CD4-positive, CD25-positive, alpha-beta regulatory T cell (primary cell): ENCODE data around the gene RAB43. TPM values are rescaled to one million over a fixed set of nuclear protein-coding genes. Genes with fewer than 3 reads are reported as not detected.

Source experiments
- ATAC-seq, 2 donors: fragments of 150-1000 bp; cut with Tn5 transposase; one replicate each; pipeline ENCODE4 v1.10.0; 2021; ENCODE audit warnings: low read depth in 2 of 2, moderate number of reproducible peaks in 2 of 2, moderate library complexity in 1 of 2
- DNase-seq, 3 donors: peaks; one replicate each; pipeline versions ENCODE4 v3.0.0 to v3.0.0-alpha.2; 2012 to 2022; ENCODE audit warnings: mixed read lengths in 1 of 3
- H3K27ac ChIP-seq: one replicate; pipeline ENCODE4 v1.7.0; 2013; ENCODE audit warnings: mild to moderate bottlenecking, low read length; ENCODE audit not compliant: insufficient read depth, poor library complexity, severe bottlenecking
- H3K27me3 ChIP-seq: one replicate; pipeline ENCODE4 v1.7.0; 2013; ENCODE audit warnings: low read length; ENCODE audit not compliant: control insufficient read depth, insufficient read depth
- H3K36me3 ChIP-seq: one replicate; pipeline ENCODE4 v1.7.0; 2013; ENCODE audit warnings: mild to moderate bottlenecking, low read length, moderate library complexity; ENCODE audit not compliant: control insufficient read depth, insufficient read depth
- H3K4me1 ChIP-seq: 2 replicates; pipeline ENCODE4 v1.7.0; 2013; ENCODE audit warnings: mild to moderate bottlenecking, low read length; ENCODE audit not compliant: insufficient read depth, control insufficient read depth, poor library complexity, severe bottlenecking
- H3K4me3 ChIP-seq: one replicate; pipeline ENCODE4 v1.7.0; 2013; ENCODE audit warnings: low read depth, mild to moderate bottlenecking, low read length, moderate library complexity
- H3K9me3 ChIP-seq, 2 experiments: 1 replicate in 1 of 2; 2 replicates in 1 of 2; pipeline ENCODE4 v1.7.0; 2013; ENCODE audit warnings: low read length in 2 of 2, mild to moderate bottlenecking in 1 of 2, moderate library complexity in 1 of 2; ENCODE audit not compliant: control insufficient read depth in 2 of 2
- H3K27ac Mint-ChIP-seq, 3 donors: one replicate each; pipeline ENCODE4 v1.8.0; 2020 to 2022; ENCODE audit warnings: mild to moderate bottlenecking in 3 of 3, mixed read lengths in 3 of 3, moderate library complexity in 2 of 3
- H3K27me3 Mint-ChIP-seq: one replicate; pipeline ENCODE4 v1.8.0; 2022; ENCODE audit warnings: mild to moderate bottlenecking, mixed read lengths
- H3K36me3 Mint-ChIP-seq: one replicate; pipeline ENCODE4 v1.8.0; 2020; ENCODE audit warnings: mixed read lengths
- H3K4me1 Mint-ChIP-seq, 4 donors: one replicate each; pipeline ENCODE4 v1.8.0; 2020 to 2022; ENCODE audit warnings: mixed read lengths in 4 of 4, mild to moderate bottlenecking in 1 of 4
- H3K4me3 Mint-ChIP-seq, 4 donors: one replicate each; pipeline ENCODE4 v1.8.0; 2020 to 2022; ENCODE audit warnings: mild to moderate bottlenecking in 4 of 4, mixed read lengths in 4 of 4, moderate library complexity in 3 of 4
- H3K9me3 Mint-ChIP-seq, 7 donors: one replicate each; pipeline ENCODE4 v1.8.0; 2020 to 2022; ENCODE audit warnings: mixed read lengths in 7 of 7, mild to moderate bottlenecking in 3 of 7, moderate library complexity in 2 of 7
- polyA plus RNA-seq, 4 donors: library from polyadenylated mRNA; unstranded; fragments of 300-500 nt; fragmentation: Illumina TruSeq; gene quantifications; one replicate each; pipeline ENCODE4 v1.2.3, GENCODE V29; 2021
- total RNA-seq: library from RNA; stranded (reverse); gene quantifications from one replicate; pipeline ENCODE4 v1.2.3, GENCODE V29; 2022

Gene RAB43
- total and polyA plus RNA-seq, 5 donors from 2014 or later: 14.5 to 57.2 (median 21.8) TPM

- Mint-ChIP-seq H3K4me3 (no peak overlapping the region), H3K4me1 (peaks cover 0 to 18% (median 10%) of the 10 kb centered on the region in 4 donors), H3K27me3 (no peaks in the 10 kb centered on the region), H3K27ac (peak overlapping the region in 2 of 3 donors; percentile 2 to 48), H3K9me3 (peaks cover 0 to 2% (median 0%) of the 10 kb centered on the region in 7 donors), H3K36me3 (no peaks in the 10 kb centered on the region)
- H3K4me3 ChIP-seq: no peak overlapping the region
- no peaks in the 10 kb centered on the region for H3K36me3 ChIP-seq
- DNase-seq: no peak
- H3K27me3 ChIP-seq: no peaks in the 10 kb centered on the region
- H3K4me1 ChIP-seq: peaks cover 7% of the 10 kb centered on the region
- no peaks in the 10 kb centered on the region for H3K9me3 ChIP-seq
- no peak overlapping the region for H3K27ac ChIP-seq
- no peak for ATAC-seq
Observed at GRCh38 chr3:129056451-129057173, 65.0 kb downstream of the RAB43 start.

- Histone ChIP-seq H3K27ac (no peak overlapping the region), H3K27me3 (no peaks in the 10 kb centered on the region), H3K36me3 (no peaks in the 10 kb centered on the region), H3K4me3 (no peak overlapping the region), H3K9me3 (no peaks in the 10 kb centered on the region), H3K4me1 (peaks cover 7% of the 10 kb centered on the region)
- no peaks in the 10 kb centered on the region for H3K27me3 Mint-ChIP-seq
- no peak for ATAC-seq
- no peak for DNase-seq
- H3K9me3 Mint-ChIP-seq: peaks cover 0 to 2% (median 0%) of the 10 kb centered on the region in 7 donors
- peaks cover 0 to 18% (median 10%) of the 10 kb centered on the region in 4 donors for H3K4me1 Mint-ChIP-seq
- no peak overlapping the region for H3K27ac Mint-ChIP-seq
- H3K4me3 Mint-ChIP-seq: no peak overlapping the region
- H3K36me3 Mint-ChIP-seq: no peaks in the 10 kb centered on the region
Observed at GRCh38 chr3:129054605-129055104, 66.9 kb downstream of the RAB43 start.

GRCh38 chr3:129052675-129053074 is 68.9 kb downstream of the RAB43 start:
- DNase-seq (no peak), ATAC-seq (no peak)
- peaks cover 5% of the 10 kb centered on the region for H3K36me3 Mint-ChIP-seq
- peaks cover 0 to 18% (median 10%) of the 10 kb centered on the region in 4 donors for H3K4me1 Mint-ChIP-seq
- peaks cover 12% of the 10 kb centered on the region for H3K27me3 Mint-ChIP-seq
- H3K36me3 ChIP-seq: no peaks in the 10 kb centered on the region
- no peaks in the 10 kb centered on the region for H3K27me3 ChIP-seq
- H3K27ac ChIP-seq: no peak overlapping the region
- H3K9me3 Mint-ChIP-seq: peaks cover 0 to 6% (median 3%) of the 10 kb centered on the region in 7 donors
- peaks cover 7% of the 10 kb centered on the region for H3K4me1 ChIP-seq
- no peak overlapping the region for H3K27ac Mint-ChIP-seq
- no peak overlapping the region for H3K4me3 ChIP-seq
- H3K4me3 Mint-ChIP-seq: peak overlapping the region in 2 of 4 donors; percentile 42 to 66
- no peaks in the 10 kb centered on the region for H3K9me3 ChIP-seq

- Histone ChIP-seq H3K4me1 (peaks cover 7% of the 10 kb centered on the region), H3K9me3 (no peaks in the 10 kb centered on the region), H3K4me3 (no peak overlapping the region), H3K27me3 (no peaks in the 10 kb centered on the region), H3K27ac (no peak overlapping the region), H3K36me3 (no peaks in the 10 kb centered on the region)
- H3K27ac Mint-ChIP-seq: no peak overlapping the region
- DNase-seq (no peak), ATAC-seq (no peak)
- H3K36me3 Mint-ChIP-seq: peaks cover 5% of the 10 kb centered on the region
- peaks cover 0 to 14% (median 7%) of the 10 kb centered on the region in 4 donors for H3K4me1 Mint-ChIP-seq
- H3K4me3 Mint-ChIP-seq: no peak overlapping the region
- peaks cover 0 to 6% (median 3%) of the 10 kb centered on the region in 7 donors for H3K9me3 Mint-ChIP-seq
- peaks cover 12% of the 10 kb centered on the region for H3K27me3 Mint-ChIP-seq
Observed at GRCh38 chr3:129051871-129052340, 69.7 kb downstream of the RAB43 start.

GRCh38 chr3:129050556-129051295 is 70.9 kb downstream of the RAB43 start:
- peaks cover 0 to 6% (median 3%) of the 10 kb centered on the region in 7 donors for H3K9me3 Mint-ChIP-seq
- Histone ChIP-seq H3K36me3 (no peaks in the 10 kb centered on the region), H3K27me3 (no peaks in the 10 kb centered on the region), H3K27ac (no peak overlapping the region), H3K9me3 (no peaks in the 10 kb centered on the region), H3K4me3 (no peak overlapping the region), H3K4me1 (peaks cover 12% of the 10 kb centered on the region)
- H3K27ac Mint-ChIP-seq: no peak overlapping the region
- ATAC-seq (no peak), DNase-seq (no peak)
- peaks cover 0 to 14% (median 6%) of the 10 kb centered on the region in 4 donors for H3K4me1 Mint-ChIP-seq
- H3K36me3 Mint-ChIP-seq: peaks cover 5% of the 10 kb centered on the region
- H3K4me3 Mint-ChIP-seq: no peak overlapping the region
- peaks cover 12% of the 10 kb centered on the region for H3K27me3 Mint-ChIP-seq

GRCh38 chr3:129047553-129047839 is 74.1 kb downstream of the RAB43 start:
- peaks cover 4% of the 10 kb centered on the region for H3K27me3 ChIP-seq
- Mint-ChIP-seq H3K27ac (no peak overlapping the region), H3K27me3 (peaks cover 34% of the 10 kb centered on the region), H3K4me1 (peaks cover 2 to 11% (median 5%) of the 10 kb centered on the region in 4 donors), H3K4me3 (no peak overlapping the region), H3K9me3 (peaks cover 0 to 6% (median 3%) of the 10 kb centered on the region in 7 donors), H3K36me3 (peaks cover 5% of the 10 kb centered on the region)
- H3K4me1 ChIP-seq: peaks cover 10% of the 10 kb centered on the region
- ATAC-seq (no peak), DNase-seq (no peak)
- no peak overlapping the region for H3K4me3 ChIP-seq
- H3K9me3 ChIP-seq: no peaks in the 10 kb centered on the region
- no peak overlapping the region for H3K27ac ChIP-seq
- no peaks in the 10 kb centered on the region for H3K36me3 ChIP-seq

- Histone ChIP-seq H3K27ac (no peak overlapping the region), H3K9me3 (no peaks in the 10 kb centered on the region), H3K4me1 (peaks cover 10% of the 10 kb centered on the region), H3K36me3 (no peaks in the 10 kb centered on the region), H3K4me3 (no peak overlapping the region), H3K27me3 (peaks cover 7% of the 10 kb centered on the region)
- ATAC-seq (no peak), DNase-seq (no peak)
- no peak overlapping the region for H3K4me3 Mint-ChIP-seq
- peaks cover 10% of the 10 kb centered on the region for H3K36me3 Mint-ChIP-seq
- H3K4me1 Mint-ChIP-seq: peaks cover 2 to 11% (median 5%) of the 10 kb centered on the region in 4 donors
- peaks cover 40% of the 10 kb centered on the region for H3K27me3 Mint-ChIP-seq
- peaks cover 0 to 7% (median 3%) of the 10 kb centered on the region in 7 donors for H3K9me3 Mint-ChIP-seq
- no peak overlapping the region for H3K27ac Mint-ChIP-seq
Observed at GRCh38 chr3:129046732-129047552, 74.7 kb downstream of the RAB43 start.
